Fibroblast of skin of back (primary cell): ENCODE measurements around the gene SLC25A15.
"Not testable (repeated sequence)": the region's sequence is repeated elsewhere in the genome, so short reads cannot be mapped to it uniquely, and the experiment has no call there.

Experiments
- DNase-seq: peaks from one replicate; pipeline ENCODE4 v3.0.0-alpha.2; 2013

Gene SLC25A15

GRCh38 chr13:40813667-40814454 lies 24.4 kb downstream of the SLC25A15 start:
- DNase-seq: peak; percentile 7

GRCh38 chr13:40814803-40815202 lies 25.4 kb downstream of the SLC25A15 start:
- DNase-seq: peak; percentile 8

DNA sequence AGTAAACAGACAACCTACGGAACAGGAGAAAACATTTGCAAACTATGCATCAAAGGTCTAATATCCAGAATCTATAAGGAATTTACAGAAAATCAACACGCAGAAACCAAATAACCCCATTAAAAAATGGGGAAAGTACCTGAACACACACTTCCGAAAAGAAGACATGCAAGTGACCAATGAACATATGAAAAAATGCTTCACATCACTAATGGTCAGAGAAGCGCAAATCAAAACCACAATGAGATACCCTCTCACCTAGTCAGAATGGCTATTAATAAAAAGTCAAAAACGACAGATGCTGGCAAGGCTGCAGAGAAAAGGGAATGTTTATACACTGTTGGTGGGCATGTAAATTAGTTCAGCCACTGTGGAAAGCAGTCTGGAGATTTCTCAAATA lies 29.5 kb downstream of the SLC25A15 start:
- no peak for DNase-seq

DNA sequence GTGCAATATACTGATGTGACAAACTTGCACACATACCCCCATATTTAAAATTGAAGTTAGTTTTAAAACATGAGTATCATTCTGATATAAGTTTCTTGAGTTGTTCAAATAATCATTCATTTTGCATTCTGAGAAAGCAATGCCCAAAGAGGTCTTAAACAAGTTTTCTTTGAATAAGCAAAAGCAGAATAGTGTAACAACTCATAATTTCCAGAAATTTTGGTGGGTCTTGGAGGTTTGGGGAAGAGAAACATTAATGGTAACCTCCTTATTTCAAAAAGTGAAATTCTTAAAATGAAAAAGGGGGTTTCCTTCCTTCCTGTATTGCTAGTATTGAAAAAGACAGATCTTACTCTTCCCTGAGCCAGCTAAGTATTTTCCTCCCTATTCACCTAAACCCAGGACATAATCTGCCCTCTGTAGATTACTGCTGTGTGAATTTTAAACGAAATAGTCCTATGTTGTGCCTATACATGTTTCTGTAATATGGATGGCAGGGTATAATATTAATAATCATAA lies 30.4 kb downstream of the SLC25A15 start:
- DNase-seq: no peak

- not testable (repeated sequence) for DNase-seq
Measured at GRCh38 chr13:40839725-40840124, 50.3 kb downstream of the SLC25A15 start.

DNA sequence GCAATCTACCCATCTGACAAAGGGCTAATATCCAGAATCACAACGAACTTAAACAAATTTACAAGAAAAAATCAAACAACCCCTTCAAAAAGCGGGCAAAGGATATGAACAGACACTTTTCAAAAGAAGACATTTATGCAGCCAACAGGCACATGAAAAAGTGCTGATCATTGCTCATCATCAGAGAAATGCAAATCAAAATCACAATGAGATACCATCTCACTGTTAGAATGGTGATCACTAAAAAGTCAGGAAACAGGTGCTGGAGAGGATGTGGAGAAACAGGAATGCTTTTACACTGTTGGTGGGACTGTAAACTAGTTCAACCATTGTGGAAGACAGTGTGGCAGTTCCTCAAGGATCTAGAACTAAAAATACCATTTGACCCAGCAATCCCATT lies 51.5 kb downstream of the SLC25A15 start:
- not testable (repeated sequence) for DNase-seq
